ENCODE data around the gene ABCB4. TPM values are rescaled to one million over a fixed set of nuclear protein-coding genes. Genes with fewer than 3 reads are reported as not detected.

The ABCB4 gene
- 0.83 TPM for polyA plus RNA-seq (2013)

DNA sequence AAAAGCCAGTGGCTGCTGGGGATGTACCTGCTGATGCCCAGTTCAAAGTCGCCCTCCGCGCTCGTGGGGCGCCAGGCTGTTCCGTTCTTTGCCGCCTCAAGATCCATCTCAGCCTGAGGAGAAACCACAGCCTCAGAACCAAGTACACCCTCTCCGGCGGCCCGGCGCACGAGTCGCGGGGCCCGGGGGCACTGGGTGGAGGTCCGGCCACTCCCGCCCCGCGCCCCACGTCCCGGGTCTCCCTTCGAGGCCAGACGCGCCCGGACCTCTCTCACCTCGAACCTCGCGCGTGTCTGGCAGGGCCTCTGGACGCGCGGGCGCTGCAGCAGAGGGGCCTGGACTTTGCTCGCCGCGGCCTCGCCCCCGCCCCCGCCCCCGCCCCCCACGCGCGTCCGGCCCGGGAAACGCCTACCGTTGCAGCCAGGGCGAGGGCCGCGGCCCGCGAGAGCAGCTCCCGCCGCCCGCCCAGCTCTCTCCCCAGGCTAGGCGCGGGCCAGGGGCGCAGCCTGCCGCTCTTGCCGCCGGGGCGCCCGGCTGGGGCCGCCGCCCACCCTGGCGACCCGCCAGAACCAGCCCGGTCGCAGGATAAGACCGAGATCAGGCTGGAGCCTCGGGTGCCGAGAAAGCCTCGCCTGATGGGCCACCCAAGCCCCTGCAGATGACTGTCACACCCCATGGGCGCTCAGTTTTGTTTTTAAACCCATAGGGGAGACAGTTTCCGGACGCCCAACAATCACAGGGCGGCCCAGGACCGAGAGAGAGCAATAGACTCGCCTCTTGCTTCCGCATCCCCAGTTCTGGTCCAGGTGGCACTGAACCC is at the start of gene ABCB4:
ABCB4 (minus strand) TSS at position 322 of the 820 bp plus-strand sequence; CDS start at position 107, 215 bp downstream.
- peak in 2 of 3 donors; percentile 35 to 45 for DNase-seq
- peaks cover 0 to 21% (median 12%) of the 10 kb centered on the region in 4 experiments for H3K4me1 ChIP-seq (ENCODE audit: control extremely low read depth in 1 of 4, control insufficient read depth in 4 of 4, insufficient read depth in 4 of 4, low read length in 3 of 4)
- peaks cover 0 to 24% (median 11%) of the 10 kb centered on the region in 5 experiments for H3K27me3 ChIP-seq (replicated peaks in 2 of 5; ENCODE audit: control insufficient read depth in 4 of 5, insufficient read depth in 5 of 5, low read length in 4 of 5)
- ChIA-PET POLR2A (no interaction called here), CTCF (no interaction called here)
- H3K9me3 ChIP-seq (ENCODE audit: control extremely low read depth in 1 of 5, control insufficient read depth in 4 of 5, insufficient read depth in 2 of 5, low read depth in 1 of 5, low read length in 4 of 5) = no peaks in the 10 kb centered on the region
- no peaks in the 10 kb centered on the region for H3K36me3 ChIP-seq (ENCODE audit: control insufficient read depth in 4 of 4, insufficient read depth in 4 of 4, low read length in 3 of 4)
- H3K27ac ChIP-seq (ENCODE audit: insufficient read depth in 1 of 2, low read depth in 1 of 2, low read length in 2 of 2, poor library complexity in 1 of 2, severe bottlenecking in 2 of 2) = no peak within 1 kb of the TSS
- WGBS (ENCODE audit: insufficient coverage) = 7% methylated on average over 76 of the region's 80 CpGs
- peak within 1 kb of the TSS; percentile 31 to 73 (median 61) for H3K4me3 ChIP-seq (ENCODE audit: control insufficient read depth in 1 of 7, extremely low read depth in 1 of 7, insufficient read depth in 4 of 7, low read depth in 2 of 7, low read length in 6 of 7)

DNA sequence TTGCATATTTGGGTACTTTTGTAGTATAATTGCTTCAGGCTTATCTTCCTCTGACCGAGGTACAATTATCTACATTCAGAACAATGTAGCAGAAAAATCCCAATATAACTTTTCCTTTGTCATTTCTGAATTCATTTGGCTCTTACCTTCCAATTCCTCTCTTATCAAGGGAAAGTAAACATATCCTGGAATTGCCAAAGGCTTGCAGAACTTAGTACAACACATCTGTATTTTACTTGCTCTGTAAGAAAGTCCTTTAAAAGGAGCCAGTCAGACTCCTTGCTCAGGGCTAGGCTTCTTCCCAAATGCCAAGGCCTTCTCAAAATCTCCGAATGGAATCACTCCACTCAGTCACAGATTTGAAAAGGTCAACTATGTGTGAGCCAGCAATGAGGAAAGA is 43.3 kb upstream of the ABCB4 start:
- ChIA-PET CTCF (no interaction called here), POLR2A (no interaction called here)
- Histone ChIP-seq H3K36me3 (ENCODE audit: control insufficient read depth in 4 of 4, insufficient read depth in 4 of 4, low read length in 3 of 4) (peaks cover 0 to 52% (median 12%) of the 10 kb centered on the region in 4 experiments), H3K4me1 (ENCODE audit: control extremely low read depth in 1 of 4, control insufficient read depth in 4 of 4, insufficient read depth in 4 of 4, low read length in 3 of 4) (no peaks in the 10 kb centered on the region), H3K9me3 (ENCODE audit: control extremely low read depth in 1 of 5, control insufficient read depth in 4 of 5, insufficient read depth in 2 of 5, low read depth in 1 of 5, low read length in 4 of 5) (no peaks in the 10 kb centered on the region), H3K27ac (ENCODE audit: insufficient read depth in 1 of 2, low read depth in 1 of 2, low read length in 2 of 2, poor library complexity in 1 of 2, severe bottlenecking in 2 of 2) (no peak overlapping the region), H3K4me3 (ENCODE audit: control insufficient read depth in 1 of 7, extremely low read depth in 1 of 7, insufficient read depth in 4 of 7, low read depth in 2 of 7, low read length in 6 of 7) (no peak overlapping the region), H3K27me3 (replicated peaks in 2 of 5; ENCODE audit: control insufficient read depth in 4 of 5, insufficient read depth in 5 of 5, low read length in 4 of 5) (no peaks in the 10 kb centered on the region)
- DNase-seq = no peak
- WGBS (ENCODE audit: insufficient coverage) = 100% methylated on average over 2 of the region's 2 CpGs

- H3K4me3 ChIP-seq (ENCODE audit: control insufficient read depth in 1 of 7, extremely low read depth in 1 of 7, insufficient read depth in 4 of 7, low read depth in 2 of 7, low read length in 6 of 7) = no peak overlapping the region
- H3K36me3 ChIP-seq (ENCODE audit: control insufficient read depth in 4 of 4, insufficient read depth in 4 of 4, low read length in 3 of 4) = peaks cover 0 to 59% (median 12%) of the 10 kb centered on the region in 4 experiments
- no peak overlapping the region for H3K27ac ChIP-seq (ENCODE audit: insufficient read depth in 1 of 2, low read depth in 1 of 2, low read length in 2 of 2, poor library complexity in 1 of 2, severe bottlenecking in 2 of 2)
- no peaks in the 10 kb centered on the region for H3K9me3 ChIP-seq (ENCODE audit: control extremely low read depth in 1 of 5, control insufficient read depth in 4 of 5, insufficient read depth in 2 of 5, low read depth in 1 of 5, low read length in 4 of 5)
- CTCF ChIA-PET = no interaction called here
- no peaks in the 10 kb centered on the region for H3K27me3 ChIP-seq (replicated peaks in 2 of 5; ENCODE audit: control insufficient read depth in 4 of 5, insufficient read depth in 5 of 5, low read length in 4 of 5)
- WGBS (ENCODE audit: insufficient coverage) = 100% methylated on average over 3 of the region's 3 CpGs
- no peaks in the 10 kb centered on the region for H3K4me1 ChIP-seq (ENCODE audit: control extremely low read depth in 1 of 4, control insufficient read depth in 4 of 4, insufficient read depth in 4 of 4, low read length in 3 of 4)
- DNase-seq = no peak
- POLR2A ChIA-PET = no interaction called here
These were observed 42.4 kb upstream of the ABCB4 start for GRCh38 chr7:87517891-87518290.

- ChIA-PET CTCF (interaction anchor here (0.6 kb wide), 1 partner anchor 12 kb away, joined by 3 read pairs; no protein-coding TSS in a partner anchor), POLR2A (no interaction called here)
- H3K27me3 ChIP-seq (replicated peaks in 2 of 5; ENCODE audit: control insufficient read depth in 4 of 5, insufficient read depth in 5 of 5, low read length in 4 of 5) = no peaks in the 10 kb centered on the region
- no peak overlapping the region for H3K27ac ChIP-seq (ENCODE audit: insufficient read depth in 1 of 2, low read depth in 1 of 2, low read length in 2 of 2, poor library complexity in 1 of 2, severe bottlenecking in 2 of 2)
- no peak overlapping the region for H3K4me3 ChIP-seq (ENCODE audit: control insufficient read depth in 1 of 7, extremely low read depth in 1 of 7, insufficient read depth in 4 of 7, low read depth in 2 of 7, low read length in 6 of 7)
- WGBS (ENCODE audit: insufficient coverage) = 100% methylated on average over 2 of the region's 3 CpGs
- no peaks in the 10 kb centered on the region for H3K9me3 ChIP-seq (ENCODE audit: control extremely low read depth in 1 of 5, control insufficient read depth in 4 of 5, insufficient read depth in 2 of 5, low read depth in 1 of 5, low read length in 4 of 5)
- H3K4me1 ChIP-seq (ENCODE audit: control extremely low read depth in 1 of 4, control insufficient read depth in 4 of 4, insufficient read depth in 4 of 4, low read length in 3 of 4) = no peaks in the 10 kb centered on the region
- H3K36me3 ChIP-seq (ENCODE audit: control insufficient read depth in 4 of 4, insufficient read depth in 4 of 4, low read length in 3 of 4) = peaks cover 0 to 65% (median 13%) of the 10 kb centered on the region in 4 experiments
- no peak for DNase-seq
These were observed 41.8 kb upstream of the ABCB4 start for GRCh38 chr7:87517136-87517815.

GRCh38 chr7:87513735-87514335 is 38.4 kb upstream of the ABCB4 start:
- no peaks in the 10 kb centered on the region for H3K9me3 ChIP-seq (ENCODE audit: control extremely low read depth in 1 of 5, control insufficient read depth in 4 of 5, insufficient read depth in 2 of 5, low read depth in 1 of 5, low read length in 4 of 5)
- ChIA-PET CTCF (no interaction called here), POLR2A (no interaction called here)
- no peaks in the 10 kb centered on the region for H3K27me3 ChIP-seq (replicated peaks in 2 of 5; ENCODE audit: control insufficient read depth in 4 of 5, insufficient read depth in 5 of 5, low read length in 4 of 5)
- H3K4me3 ChIP-seq (ENCODE audit: control insufficient read depth in 1 of 7, extremely low read depth in 1 of 7, insufficient read depth in 4 of 7, low read depth in 2 of 7, low read length in 6 of 7) = no peak overlapping the region
- H3K27ac ChIP-seq (ENCODE audit: insufficient read depth in 1 of 2, low read depth in 1 of 2, low read length in 2 of 2, poor library complexity in 1 of 2, severe bottlenecking in 2 of 2) = no peak overlapping the region
- peaks cover 0 to 69% (median 10%) of the 10 kb centered on the region in 4 experiments for H3K36me3 ChIP-seq (ENCODE audit: control insufficient read depth in 4 of 4, insufficient read depth in 4 of 4, low read length in 3 of 4)
- DNase-seq = no peak
- H3K4me1 ChIP-seq (ENCODE audit: control extremely low read depth in 1 of 4, control insufficient read depth in 4 of 4, insufficient read depth in 4 of 4, low read length in 3 of 4) = no peaks in the 10 kb centered on the region
- 100% methylated on average over 3 of the region's 5 CpGs for WGBS (ENCODE audit: insufficient coverage)

- 100% methylated on average over 4 of the region's 4 CpGs for WGBS (ENCODE audit: insufficient coverage)
- no peak overlapping the region for H3K4me3 ChIP-seq (ENCODE audit: control insufficient read depth in 1 of 7, extremely low read depth in 1 of 7, insufficient read depth in 4 of 7, low read depth in 2 of 7, low read length in 6 of 7)
- H3K36me3 ChIP-seq (ENCODE audit: control insufficient read depth in 4 of 4, insufficient read depth in 4 of 4, low read length in 3 of 4) = peaks cover 0 to 71% (median 15%) of the 10 kb centered on the region in 4 experiments
- no peaks in the 10 kb centered on the region for H3K9me3 ChIP-seq (ENCODE audit: control extremely low read depth in 1 of 5, control insufficient read depth in 4 of 5, insufficient read depth in 2 of 5, low read depth in 1 of 5, low read length in 4 of 5)
- no peaks in the 10 kb centered on the region for H3K27me3 ChIP-seq (replicated peaks in 2 of 5; ENCODE audit: control insufficient read depth in 4 of 5, insufficient read depth in 5 of 5, low read length in 4 of 5)
- no peaks in the 10 kb centered on the region for H3K4me1 ChIP-seq (ENCODE audit: control extremely low read depth in 1 of 4, control insufficient read depth in 4 of 4, insufficient read depth in 4 of 4, low read length in 3 of 4)
- no peak for DNase-seq
- no peak overlapping the region for H3K27ac ChIP-seq (ENCODE audit: insufficient read depth in 1 of 2, low read depth in 1 of 2, low read length in 2 of 2, poor library complexity in 1 of 2, severe bottlenecking in 2 of 2)
- ChIA-PET POLR2A (no interaction called here), CTCF (no interaction called here)
These were observed 37.4 kb upstream of the ABCB4 start for GRCh38 chr7:87512906-87513305.

GRCh38 chr7:87511510-87511909 is 36.0 kb upstream of the ABCB4 start:
- no peaks in the 10 kb centered on the region for H3K9me3 ChIP-seq (ENCODE audit: control extremely low read depth in 1 of 5, control insufficient read depth in 4 of 5, insufficient read depth in 2 of 5, low read depth in 1 of 5, low read length in 4 of 5)
- no peaks in the 10 kb centered on the region for H3K27me3 ChIP-seq (replicated peaks in 2 of 5; ENCODE audit: control insufficient read depth in 4 of 5, insufficient read depth in 5 of 5, low read length in 4 of 5)
- POLR2A ChIA-PET = no interaction called here
- no peak overlapping the region for H3K27ac ChIP-seq (ENCODE audit: insufficient read depth in 1 of 2, low read depth in 1 of 2, low read length in 2 of 2, poor library complexity in 1 of 2, severe bottlenecking in 2 of 2)
- peaks cover 0 to 76% (median 15%) of the 10 kb centered on the region in 4 experiments for H3K36me3 ChIP-seq (ENCODE audit: control insufficient read depth in 4 of 4, insufficient read depth in 4 of 4, low read length in 3 of 4)
- no CpG with 5 or more reads among the region's 1 CpG for WGBS (ENCODE audit: insufficient coverage)
- CTCF ChIA-PET = no interaction called here
- no peaks in the 10 kb centered on the region for H3K4me1 ChIP-seq (ENCODE audit: control extremely low read depth in 1 of 4, control insufficient read depth in 4 of 4, insufficient read depth in 4 of 4, low read length in 3 of 4)
- no peak for DNase-seq
- no peak overlapping the region for H3K4me3 ChIP-seq (ENCODE audit: control insufficient read depth in 1 of 7, extremely low read depth in 1 of 7, insufficient read depth in 4 of 7, low read depth in 2 of 7, low read length in 6 of 7)

Measured in common myeloid progenitor, CD34-positive (primary cell).